D341Med (cell line): Measurements from ENCODE around the gene KIF5B.
A peak's percentile ranks its signal among the peaks of the same experiment; 100 is the strongest.
"Not testable (repeated sequence)": the region's sequence is repeated elsewhere in the genome, so short reads cannot be mapped to it uniquely, and the experiment has no call there.

Experiments used
- DNase-seq: peaks from one replicate; pipeline ENCODE4 v3.0.0; 2012; ENCODE audit warnings: low spot score

KIF5B gene

DNA sequence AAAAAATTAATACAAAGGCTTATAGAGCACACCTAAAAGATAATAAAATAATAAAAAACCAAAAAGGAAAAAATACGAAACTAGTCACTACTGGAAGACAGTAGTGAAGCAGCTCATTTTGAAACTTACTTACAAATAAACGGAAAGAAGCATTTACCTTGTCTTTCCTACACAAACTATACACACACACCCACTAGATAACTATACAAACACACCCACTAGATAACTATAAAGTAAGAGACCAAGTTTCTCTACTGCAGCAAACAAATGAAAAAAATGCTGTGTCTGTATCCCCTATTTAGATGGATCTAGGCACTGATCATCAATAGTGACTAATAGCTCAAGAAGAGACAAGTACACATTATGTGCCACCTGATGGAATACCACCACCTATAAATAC is 49.2 kb downstream of the KIF5B start:
- DNase-seq, result no peak

GRCh38 chr10:32005050-32005449 is 51.2 kb downstream of the KIF5B start:
- peak; percentile 49 for DNase-seq

DNA sequence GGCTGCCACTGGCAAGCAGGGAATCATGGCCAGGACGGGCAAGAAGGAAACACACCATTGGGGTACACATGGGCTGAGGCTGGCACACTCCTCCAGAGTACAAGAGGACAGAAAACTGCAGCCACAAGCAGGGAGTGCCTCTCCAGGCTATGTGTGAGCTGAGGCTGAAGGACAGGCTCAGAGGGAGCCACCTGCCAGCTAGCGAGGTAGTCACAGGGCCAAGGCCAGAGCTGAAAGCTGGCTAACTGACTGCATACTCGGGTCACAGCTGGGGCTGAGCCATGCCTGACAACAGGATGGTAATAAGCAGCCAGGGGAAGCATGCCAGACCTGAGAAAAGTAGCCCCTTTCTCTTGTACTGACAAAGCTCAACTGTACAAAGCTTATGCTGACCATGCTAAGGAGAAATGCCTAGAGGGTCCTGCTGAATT is 52.0 kb downstream of the KIF5B start:
- no peak for DNase-seq

DNA sequence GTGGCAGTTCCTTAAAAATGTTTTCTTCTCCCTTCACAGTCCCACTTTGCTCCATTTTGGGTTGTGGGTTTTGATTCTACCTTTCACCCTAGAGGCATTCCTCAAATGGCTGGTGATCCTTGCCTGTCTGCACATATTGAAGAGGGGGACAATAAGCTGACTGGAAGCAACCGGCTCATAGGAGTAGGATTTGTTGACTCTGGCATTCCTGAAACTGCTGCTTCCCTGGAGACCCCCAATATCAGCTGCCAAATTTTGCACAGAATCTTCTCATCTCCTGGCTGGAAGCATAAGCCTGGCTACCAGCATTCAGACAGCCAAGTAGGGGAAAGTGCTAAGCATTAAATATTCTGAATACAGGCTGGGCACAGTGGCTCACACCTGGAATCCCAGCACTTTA is 53.7 kb downstream of the KIF5B start:
- DNase-seq, result no peak

DNA sequence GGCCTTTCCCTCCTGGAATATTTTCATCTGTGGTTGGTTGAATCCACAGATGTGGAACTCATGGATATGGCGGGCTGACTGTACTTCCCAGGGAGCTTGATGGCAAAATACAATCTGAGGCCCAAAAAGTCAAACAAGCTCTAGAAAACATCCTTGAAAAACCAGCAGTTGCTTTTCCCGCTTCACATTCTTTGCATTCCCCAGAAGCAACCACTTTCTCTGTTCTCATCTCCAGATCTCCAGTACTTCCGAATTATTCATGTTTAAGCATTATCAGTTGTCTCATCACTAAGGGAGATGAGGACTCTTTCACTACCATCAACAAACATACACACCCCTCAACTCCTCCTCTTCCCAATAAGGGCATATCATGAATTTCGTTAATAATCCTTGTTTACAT is 55.3 kb downstream of the KIF5B start:
- DNase-seq, result no peak

DNA sequence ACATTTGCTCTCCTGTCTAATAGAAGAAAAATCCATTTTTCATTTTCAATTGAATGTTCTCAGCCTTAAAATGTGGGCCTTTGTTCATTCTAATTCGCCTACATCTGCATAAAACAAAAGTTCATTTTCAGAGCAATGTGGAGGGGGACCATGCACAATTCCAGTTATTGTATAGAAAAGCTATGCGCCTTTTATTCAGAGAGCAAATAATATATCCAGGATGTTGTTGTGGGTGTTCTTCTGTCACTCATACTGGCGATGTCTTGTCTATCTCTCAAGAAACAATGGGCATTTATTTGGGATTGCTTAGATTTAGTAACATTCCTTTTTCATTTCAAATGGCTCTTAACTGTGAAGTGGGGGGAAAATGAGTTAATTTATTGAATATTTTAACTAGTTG is 56.4 kb downstream of the KIF5B start:
- DNase-seq, result no peak

- DNase-seq, result no peak
Measured at GRCh38 chr10:31999070-31999660, 57.1 kb downstream of the KIF5B start.

GRCh38 chr10:31994926-31995325 is 61.3 kb downstream of the KIF5B start:
- no peak for DNase-seq

- no peak for DNase-seq
Measured at GRCh38 chr10:31990937-31991336, 65.3 kb downstream of the KIF5B start.

GRCh38 chr10:31987786-31988185 is 68.4 kb downstream of the KIF5B start:
- DNase-seq, result not testable (repeated sequence)

DNA sequence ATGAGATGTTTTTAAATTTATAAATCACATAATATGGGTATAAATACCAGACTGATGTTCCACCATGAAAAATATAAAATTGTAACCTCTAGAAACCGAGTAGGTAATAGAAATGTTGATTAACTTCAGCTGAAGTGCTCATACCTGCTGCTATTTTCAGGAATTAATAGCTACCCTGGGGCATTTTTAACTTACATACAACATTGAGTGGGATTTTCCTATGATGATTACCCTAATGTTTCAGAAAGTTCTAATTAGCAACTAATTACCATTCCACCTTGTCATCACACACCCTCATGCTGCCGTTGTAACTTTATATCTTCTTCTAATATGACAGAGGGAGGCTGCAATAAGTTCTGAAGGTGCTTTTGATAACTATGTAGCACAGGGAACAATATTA is 74.1 kb downstream of the KIF5B start:
- DNase-seq, result no peak

DNA sequence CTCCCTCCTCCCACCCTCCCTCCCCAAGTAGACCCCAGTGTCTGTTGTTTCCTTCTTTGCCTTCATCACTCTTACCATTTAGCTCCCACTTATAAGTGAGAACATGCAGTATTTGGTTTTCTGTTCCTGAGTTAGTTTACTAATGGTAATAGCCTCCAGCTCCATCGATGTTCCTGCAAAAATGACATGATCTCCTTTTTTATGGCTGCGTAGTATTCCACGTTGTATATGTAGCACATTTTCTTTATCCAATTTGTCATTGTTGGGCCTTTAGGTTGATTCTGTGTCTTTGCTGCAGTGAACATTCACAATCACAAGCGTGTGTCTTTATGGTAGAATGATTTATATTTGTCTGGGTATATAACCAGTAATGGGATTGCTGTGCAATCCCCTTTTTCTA is 75.8 kb downstream of the KIF5B start:
- no peak for DNase-seq

- DNase-seq, result not testable (repeated sequence)
Measured at GRCh38 chr10:31979071-31979470, 77.2 kb downstream of the KIF5B start.

DNA sequence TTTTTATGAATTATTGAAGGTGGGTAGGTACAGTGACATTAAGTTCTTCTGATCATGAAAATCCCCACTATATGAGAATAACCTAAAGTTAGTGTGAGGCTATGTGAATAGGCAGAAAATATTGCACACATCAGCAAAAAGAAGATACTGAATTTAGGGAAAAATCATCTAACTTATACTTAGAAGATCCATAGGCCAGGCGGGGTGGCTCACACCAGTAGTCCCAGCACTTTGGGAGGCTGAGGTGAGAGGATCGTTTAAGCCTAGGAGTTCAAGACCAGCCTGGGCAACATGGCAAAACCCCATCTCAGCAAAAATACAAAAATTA is 78.1 kb downstream of the KIF5B start:
- no peak for DNase-seq

- DNase-seq, result no peak
Measured at GRCh38 chr10:31977440-31978155, 78.6 kb downstream of the KIF5B start.

DNA sequence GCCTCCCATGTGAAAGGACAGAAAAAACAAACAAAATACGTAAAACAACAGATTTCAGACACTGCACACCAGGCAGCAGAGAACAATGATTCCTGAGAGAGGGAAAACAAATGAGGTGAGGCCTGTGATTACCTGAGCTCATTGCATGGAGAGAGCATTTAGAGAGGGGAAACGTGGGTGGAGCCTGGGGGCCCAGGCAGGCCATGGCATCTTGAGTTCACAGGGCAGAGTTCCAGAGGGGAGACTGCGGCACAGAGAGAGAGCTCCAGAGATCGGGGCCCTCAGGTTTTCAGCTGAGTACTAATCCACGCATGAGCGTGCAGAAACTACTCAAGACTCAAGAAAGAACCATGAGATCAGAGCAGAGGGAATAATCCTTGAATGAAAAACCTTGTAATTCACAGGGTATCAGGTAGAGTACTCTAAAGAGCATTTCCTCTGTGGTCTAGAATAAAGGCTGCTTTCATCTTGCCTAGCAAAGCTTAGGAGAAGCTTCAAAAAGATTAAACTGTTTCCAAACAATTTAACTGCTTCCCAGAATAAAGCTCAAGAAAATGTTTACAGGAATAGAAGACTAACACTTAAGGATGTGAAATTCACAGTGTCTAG is 81.0 kb downstream of the KIF5B start:
- DNase-seq, result no peak

DNA sequence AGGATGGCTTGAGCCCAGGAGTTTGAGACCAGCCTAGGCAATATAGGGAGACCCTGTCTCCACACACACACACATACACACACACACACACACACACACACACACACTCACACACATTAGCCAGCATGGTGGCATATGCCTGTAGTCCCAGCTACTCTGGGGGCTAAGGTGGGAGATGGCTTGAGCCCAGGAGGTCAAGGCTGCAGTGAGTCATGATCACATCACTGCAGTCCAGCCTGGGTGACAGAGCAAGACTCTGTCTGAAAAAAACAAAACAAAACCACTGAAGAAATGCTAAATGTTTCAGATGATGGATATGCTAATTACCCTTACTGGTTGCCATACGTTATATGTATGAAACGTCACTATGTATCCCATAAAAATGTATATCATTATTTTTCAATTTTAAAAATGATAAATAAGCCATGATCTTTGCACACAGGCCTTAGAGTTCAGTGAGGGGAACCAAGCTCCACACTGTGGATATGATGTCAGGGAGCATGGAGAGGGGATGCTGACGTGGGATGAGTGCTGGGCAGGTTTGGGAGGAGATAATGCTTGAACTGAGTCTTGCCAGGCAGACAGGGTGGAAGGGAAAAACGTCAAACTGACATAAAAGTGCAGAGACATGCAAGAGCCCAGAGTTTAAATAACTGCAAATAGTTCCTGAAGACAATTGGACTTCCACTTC is 81.6 kb downstream of the KIF5B start:
- DNase-seq, result no peak

DNA sequence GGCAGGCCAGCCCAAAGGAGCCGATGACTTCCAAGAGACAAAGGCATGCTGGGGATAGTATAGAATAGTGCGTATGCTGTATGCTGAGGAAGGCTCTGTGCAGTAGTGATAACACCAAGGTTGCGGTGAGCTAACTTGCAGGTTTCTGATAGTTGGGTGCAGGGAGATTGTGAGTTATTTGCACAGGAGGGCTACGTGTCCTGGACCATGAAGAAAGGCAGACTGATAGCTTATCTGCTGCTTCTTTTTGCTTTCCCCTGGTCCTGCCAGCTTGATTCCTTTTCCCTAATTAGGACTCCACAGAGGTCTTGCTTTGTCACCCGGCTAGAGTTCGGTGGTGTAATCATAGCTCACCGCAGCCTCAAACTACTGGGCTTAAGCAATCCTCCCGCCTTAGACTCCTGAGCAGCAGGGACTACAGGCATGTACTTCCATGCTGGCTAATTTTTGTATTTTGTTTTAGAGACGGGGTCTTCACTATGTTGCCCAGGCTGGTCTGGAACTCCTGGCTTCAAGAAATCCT is 83.6 kb downstream of the KIF5B start:
- DNase-seq, result no peak

DNA sequence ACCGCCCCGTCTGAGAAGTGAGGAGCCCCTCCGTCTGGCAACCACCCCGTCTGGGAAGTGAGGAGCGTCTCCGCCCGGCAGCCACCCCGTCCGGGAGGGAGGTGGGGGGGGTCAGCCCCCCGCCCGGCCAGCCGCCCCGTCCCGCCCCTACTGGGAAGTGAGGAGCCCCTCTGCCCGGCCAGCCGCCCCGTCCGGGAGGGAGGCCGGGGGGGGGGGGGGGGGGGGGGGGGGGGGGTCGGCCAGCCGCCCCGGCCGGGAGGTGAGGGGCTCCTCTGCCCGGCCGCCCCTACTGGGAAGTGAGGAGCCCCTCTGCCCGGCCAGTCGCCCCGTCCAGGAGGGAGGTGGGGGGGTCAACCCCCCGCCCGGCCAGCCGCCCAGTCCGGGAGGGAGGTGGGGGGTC is 86.4 kb downstream of the KIF5B start:
- DNase-seq, result not testable (repeated sequence)

DNA sequence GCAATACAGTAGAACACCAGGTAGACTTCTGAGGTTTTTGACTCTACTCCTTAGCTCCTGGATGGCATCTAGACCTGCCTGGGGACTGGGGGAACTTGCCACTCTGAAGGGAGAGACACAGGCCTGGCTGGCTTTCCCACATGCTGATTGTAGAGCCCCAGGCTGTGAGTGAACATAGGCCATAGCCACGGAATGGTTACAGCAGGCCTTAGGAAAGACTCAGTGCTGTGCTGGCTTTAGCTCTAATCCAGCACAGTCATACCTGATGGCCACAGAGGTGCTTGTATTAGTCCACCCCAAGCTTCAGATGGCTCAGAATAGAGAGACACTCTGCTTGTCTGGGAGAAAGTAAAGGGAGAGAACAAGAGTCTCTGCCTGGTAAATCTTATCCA is 92.6 kb downstream of the KIF5B start:
- no peak for DNase-seq

DNA sequence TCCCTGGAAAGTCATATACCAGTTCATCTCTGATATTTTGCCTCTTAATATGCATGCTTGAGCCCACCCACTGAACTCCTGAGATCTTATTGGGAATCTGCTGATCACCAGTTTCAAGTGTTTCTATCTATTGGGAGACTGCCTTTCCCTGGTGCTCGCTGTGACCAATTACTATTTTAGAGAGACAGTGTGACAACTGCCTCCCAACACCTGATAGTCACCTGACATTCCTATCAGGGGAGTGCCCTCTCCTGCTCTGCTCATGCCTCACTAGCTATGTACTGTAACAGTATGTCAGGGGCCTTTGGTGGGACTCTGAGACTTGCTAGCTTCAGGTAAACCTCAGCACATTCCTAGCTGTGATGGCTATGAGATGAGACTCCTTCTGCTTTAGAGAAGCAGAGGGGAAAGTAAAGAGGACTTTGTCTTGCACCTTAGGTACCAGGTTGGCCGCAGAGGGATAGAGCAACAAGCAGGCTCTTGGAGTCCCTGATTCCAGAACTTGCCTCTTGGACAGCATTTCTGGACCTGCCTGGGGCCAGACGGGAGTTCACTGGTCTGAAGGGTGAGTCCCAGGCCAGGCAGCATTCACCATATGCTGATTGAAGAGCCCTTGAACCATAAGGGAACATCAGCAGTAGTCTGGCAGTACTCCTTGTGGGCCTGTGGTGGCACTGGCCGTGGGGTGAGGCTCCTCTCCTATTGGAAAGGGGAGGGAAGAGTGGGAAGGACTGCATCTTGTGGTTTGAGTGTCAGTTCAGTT is 93.2 kb downstream of the KIF5B start:
- DNase-seq, result no peak
